ENCODE measurements around the gene NYAP1.

The NYAP1 gene

GRCh38 chr7:100435401-100436304 is 48.1 kb upstream of the NYAP1 start (continued):
- TF ChIP-seq ZNF561 (tag by site-specific recombination; IDR thresholded peaks at IDR 0.05; ENCODE audit: borderline replicate concordance) (no peak), ZNF560 (tag by site-specific recombination; IDR thresholded peaks at IDR 0.05; ENCODE audit: borderline replicate concordance) (no peak), GLI4 (tag by site-specific recombination; IDR thresholded peaks at IDR 0.05) (peak; percentile 92), ZIC2 (tag by site-specific recombination; IDR thresholded peaks at IDR 0.05) (peak; percentile 78), ZBTB1 (tag by site-specific recombination; IDR thresholded peaks at IDR 0.05) (peak; percentile 80; the same call in 1 of the 2 replicates), ZNF18 (tag by site-specific recombination; IDR thresholded peaks at IDR 0.05) (0 out of 2 replicates have a peak, but pooled peaks have one; percentile 15), ZNF350 (tag by site-specific recombination; IDR thresholded peaks at IDR 0.05) (no peak), ZBTB8A (tag by site-specific recombination; IDR thresholded peaks at IDR 0.05) (0 out of 2 replicates have a peak, but pooled peaks have one; percentile 11), ZFP37 (tag by site-specific recombination; IDR thresholded peaks at IDR 0.05) (peak; percentile 90; the same call in 1 of the 2 replicates), ZNF544 (tag by site-specific recombination; IDR thresholded peaks at IDR 0.05) (no peak), ZNF133 (tag by site-specific recombination; IDR thresholded peaks at IDR 0.05) (no peak), KLF9 (tag by site-specific recombination; IDR thresholded peaks at IDR 0.05; ENCODE audit: low read depth) (peak; percentile 34), ZNF529 (tag by site-specific recombination; IDR thresholded peaks at IDR 0.05; ENCODE audit: insufficient replicate concordance) (no peak), ZNF248 (tag by site-specific recombination; IDR thresholded peaks at IDR 0.05) (no peak), ZNF214 (tag by site-specific recombination; IDR thresholded peaks at IDR 0.05; ENCODE audit: borderline replicate concordance) (no peak), PRDM6 (tag by site-specific recombination; IDR thresholded peaks at IDR 0.05) (no peak), TCF7L2 (IDR thresholded peaks at IDR 0.05; ENCODE audit: borderline replicate concordance, low read depth, low read length) (0 out of 2 replicates have a peak, but pooled peaks have one; percentile 17), ZNF146 (tag by site-specific recombination; IDR thresholded peaks at IDR 0.05) (no peak), HIC1 (tag by site-specific recombination; IDR thresholded peaks at IDR 0.05) (no peak), BCL11A (tag by site-specific recombination; IDR thresholded peaks at IDR 0.05; ENCODE audit: low read depth) (0 out of 2 replicates have a peak, but pooled peaks have one; percentile 58), HOXA7 (CRISPR knock-in tag; IDR thresholded peaks at IDR 0.05; ENCODE audit: borderline replicate concordance) (no peak), ZNF175 (tag by site-specific recombination; IDR thresholded peaks at IDR 0.05) (no peak), ZNF555 (tag by site-specific recombination; conservative IDR thresholded peaks at IDR 0.05) (no peak), ZNF548 (tag by site-specific recombination; IDR thresholded peaks at IDR 0.05) (no peak), ZNF362 (tag by site-specific recombination; IDR thresholded peaks at IDR 0.05) (no peak), ZNF501 (tag by site-specific recombination; IDR thresholded peaks at IDR 0.05) (peak; percentile 63), ZNF658 (tag by site-specific recombination; IDR thresholded peaks at IDR 0.05) (no peak), ZNF366 (tag by site-specific recombination; conservative IDR thresholded peaks at IDR 0.05) (no peak), WT1 (tag by site-specific recombination; IDR thresholded peaks at IDR 0.05) (0 out of 2 replicates have a peak, but pooled peaks have one; percentile 10), MYNN (tag by site-specific recombination; IDR thresholded peaks at IDR 0.05; ENCODE audit: borderline replicate concordance) (no peak), ZSCAN18 (tag by site-specific recombination; IDR thresholded peaks at IDR 0.05) (no peak), ZNF510 (tag by site-specific recombination; IDR thresholded peaks at IDR 0.05; ENCODE audit: insufficient replicate concordance) (no peak)
